ENCODE results near the gene EPB41L1.

EPB41L1 gene

GRCh38 chr20:36253036-36253435 is 98.5 kb downstream of the EPB41L1 start:
- H3K4me3 ChIP-seq (ENCODE audit: low read depth, low read length): no peak overlapping the region

GRCh38 chr20:36254076-36254475 is 99.5 kb downstream of the EPB41L1 start:
- no peak overlapping the region for H3K4me3 ChIP-seq (ENCODE audit: low read depth, low read length)
- no peak for TF ChIP-seq CTCF (IDR thresholded peaks at IDR 0.05; ENCODE audit: borderline replicate concordance, insufficient read depth, low read depth, low read length)

More at GRCh38 chr20:36253036-36253435, 98.5 kb downstream of the EPB41L1 start:
- TF ChIP-seq CTCF (IDR thresholded peaks at IDR 0.05; ENCODE audit: borderline replicate concordance, insufficient read depth, low read depth, low read length): no peak

- no peak for TF ChIP-seq CTCF (IDR thresholded peaks at IDR 0.05; ENCODE audit: borderline replicate concordance, insufficient read depth, low read depth, low read length)
- no peak overlapping the region for H3K4me3 ChIP-seq (ENCODE audit: low read depth, low read length)
These were observed 100.9 kb downstream of the EPB41L1 start for GRCh38 chr20:36255445-36255844.

- no peak overlapping the region for H3K4me3 ChIP-seq (ENCODE audit: low read depth, low read length)
- no peak for TF ChIP-seq CTCF (IDR thresholded peaks at IDR 0.05; ENCODE audit: borderline replicate concordance, insufficient read depth, low read depth, low read length)
These were observed 104.9 kb downstream of the EPB41L1 start for GRCh38 chr20:36259177-36260061.

GRCh38 chr20:36260316-36260715 is 105.8 kb downstream of the EPB41L1 start:
- no peak for TF ChIP-seq CTCF (IDR thresholded peaks at IDR 0.05; ENCODE audit: borderline replicate concordance, insufficient read depth, low read depth, low read length)
- no peak overlapping the region for H3K4me3 ChIP-seq (ENCODE audit: low read depth, low read length)

GRCh38 chr20:36261389-36262105 is 107.0 kb downstream of the EPB41L1 start:
- no peak for TF ChIP-seq CTCF (IDR thresholded peaks at IDR 0.05; ENCODE audit: borderline replicate concordance, insufficient read depth, low read depth, low read length)
- no peak overlapping the region for H3K4me3 ChIP-seq (ENCODE audit: low read depth, low read length)

Measured in GM12875 (cell line).